ENCODE measurements around the gene NRG2. TPM values are rescaled to one million over a fixed set of nuclear protein-coding genes. Genes with fewer than 3 reads are reported as not detected.

Gene NRG2
- total RNA-seq, 1 experiment from 2014 or later, result not detected

DNA sequence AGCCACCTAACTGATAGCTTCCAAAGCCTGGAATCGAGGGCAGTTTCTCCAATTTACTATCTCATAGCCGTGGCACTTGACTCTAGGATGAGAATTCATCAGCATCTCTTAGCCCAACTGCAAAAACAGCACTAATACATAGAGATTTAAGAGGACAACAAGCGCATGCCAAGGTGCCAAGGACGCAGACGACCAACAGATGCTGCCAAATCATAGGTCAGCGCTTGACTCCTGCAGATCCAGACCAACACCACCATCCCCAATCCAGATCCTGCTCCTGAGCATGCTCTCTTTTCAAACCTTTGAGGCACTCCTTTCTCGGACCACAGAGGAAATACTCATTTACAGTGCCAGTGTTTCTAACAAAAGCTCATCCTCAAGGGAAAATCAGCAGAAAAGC, 24.6 kb downstream of the NRG2 start:
- Histone ChIP-seq H3K27ac (ENCODE audit: low read depth, low read length, poor library complexity, severe bottlenecking) (no peak overlapping the region), H3K27me3 (replicated peaks; ENCODE audit: insufficient read depth, low read depth, low read length, poor library complexity) (peaks cover 77% of the 10 kb centered on the region), H3K4me1 (ENCODE audit: insufficient read depth, low read length, poor library complexity, severe bottlenecking) (no peaks in the 10 kb centered on the region), H3K4me3 (ENCODE audit: low read depth, low read length, poor library complexity, severe bottlenecking) (no peak overlapping the region), H3K9me3 (ENCODE audit: low read depth, low read length, poor library complexity, severe bottlenecking) (no peaks in the 10 kb centered on the region), H3K36me3 (ENCODE audit: insufficient read depth, low read length, poor library complexity, severe bottlenecking) (no peaks in the 10 kb centered on the region)
- intact Hi-C loops (cut with micrococcal nuclease; ENCODE audit: unreplicated experiment), result no loop called here
- DNase-seq (ENCODE audit: low spot score), result no peak
- BruUV-seq (replicated peaks), result no TSS peak
- ChIA-PET POLR2A (ENCODE audit: low non-redundant PET) (no interaction called here), CTCF (no interaction called here)
- no peak for TF ChIP-seq EZH2 (IDR thresholded peaks at IDR 0.05; ENCODE audit: borderline replicate concordance, low read depth, low read length, poor library complexity, severe bottlenecking)
- TF ChIP-seq, protein P1, sequence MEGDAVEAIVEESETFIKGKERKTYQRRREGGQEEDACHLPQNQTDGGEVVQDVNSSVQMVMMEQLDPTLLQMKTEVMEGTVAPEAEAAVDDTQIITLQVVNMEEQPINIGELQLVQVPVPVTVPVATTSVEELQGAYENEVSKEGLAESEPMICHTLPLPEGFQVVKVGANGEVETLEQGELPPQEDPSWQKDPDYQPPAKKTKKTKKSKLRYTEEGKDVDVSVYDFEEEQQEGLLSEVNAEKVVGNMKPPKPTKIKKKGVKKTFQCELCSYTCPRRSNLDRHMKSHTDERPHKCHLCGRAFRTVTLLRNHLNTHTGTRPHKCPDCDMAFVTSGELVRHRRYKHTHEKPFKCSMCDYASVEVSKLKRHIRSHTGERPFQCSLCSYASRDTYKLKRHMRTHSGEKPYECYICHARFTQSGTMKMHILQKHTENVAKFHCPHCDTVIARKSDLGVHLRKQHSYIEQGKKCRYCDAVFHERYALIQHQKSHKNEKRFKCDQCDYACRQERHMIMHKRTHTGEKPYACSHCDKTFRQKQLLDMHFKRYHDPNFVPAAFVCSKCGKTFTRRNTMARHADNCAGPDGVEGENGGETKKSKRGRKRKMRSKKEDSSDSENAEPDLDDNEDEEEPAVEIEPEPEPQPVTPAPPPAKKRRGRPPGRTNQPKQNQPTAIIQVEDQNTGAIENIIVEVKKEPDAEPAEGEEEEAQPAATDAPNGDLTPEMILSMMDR (conservative IDR thresholded peaks at IDR 0.05; ENCODE audit: low read depth, low read length), result no peak

DNA sequence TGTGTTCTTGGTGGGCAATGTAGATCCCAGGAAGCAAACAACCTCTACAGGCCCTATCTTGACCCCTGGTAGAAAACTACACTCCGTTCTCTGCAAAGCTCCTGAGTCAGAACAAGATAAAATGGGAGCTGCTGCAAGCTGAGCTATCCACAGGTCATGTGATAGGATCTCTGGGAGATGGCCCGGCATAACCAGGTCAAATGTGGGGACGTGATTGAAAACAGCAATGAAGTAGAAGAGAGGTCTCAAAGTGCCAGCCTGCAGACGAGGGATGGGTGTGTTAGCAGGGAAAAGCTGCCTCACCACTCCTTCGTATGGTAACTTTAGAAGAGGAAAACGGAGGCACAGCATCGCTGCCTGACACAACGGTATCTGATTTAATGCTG, 25.0 kb downstream of the NRG2 start:
- Histone ChIP-seq H3K4me3 (ENCODE audit: low read depth, low read length, poor library complexity, severe bottlenecking) (no peak overlapping the region), H3K36me3 (ENCODE audit: insufficient read depth, low read length, poor library complexity, severe bottlenecking) (no peaks in the 10 kb centered on the region), H3K4me1 (ENCODE audit: insufficient read depth, low read length, poor library complexity, severe bottlenecking) (no peaks in the 10 kb centered on the region), H3K9me3 (ENCODE audit: low read depth, low read length, poor library complexity, severe bottlenecking) (no peaks in the 10 kb centered on the region), H3K27ac (ENCODE audit: low read depth, low read length, poor library complexity, severe bottlenecking) (no peak overlapping the region), H3K27me3 (replicated peaks; ENCODE audit: insufficient read depth, low read depth, low read length, poor library complexity) (peaks cover 80% of the 10 kb centered on the region)
- POLR2A ChIA-PET (ENCODE audit: low non-redundant PET), result no interaction called here
- intact Hi-C loops (cut with micrococcal nuclease; ENCODE audit: unreplicated experiment), result no loop called here
- CTCF ChIA-PET, result no interaction called here
- no peak for DNase-seq (ENCODE audit: low spot score)
- BruUV-seq (replicated peaks), result no TSS peak
- TF ChIP-seq EZH2 (IDR thresholded peaks at IDR 0.05; ENCODE audit: borderline replicate concordance, low read depth, low read length, poor library complexity, severe bottlenecking), result no peak
- TF ChIP-seq, protein P1 (conservative IDR thresholded peaks at IDR 0.05; ENCODE audit: low read depth, low read length), result no peak

DNA sequence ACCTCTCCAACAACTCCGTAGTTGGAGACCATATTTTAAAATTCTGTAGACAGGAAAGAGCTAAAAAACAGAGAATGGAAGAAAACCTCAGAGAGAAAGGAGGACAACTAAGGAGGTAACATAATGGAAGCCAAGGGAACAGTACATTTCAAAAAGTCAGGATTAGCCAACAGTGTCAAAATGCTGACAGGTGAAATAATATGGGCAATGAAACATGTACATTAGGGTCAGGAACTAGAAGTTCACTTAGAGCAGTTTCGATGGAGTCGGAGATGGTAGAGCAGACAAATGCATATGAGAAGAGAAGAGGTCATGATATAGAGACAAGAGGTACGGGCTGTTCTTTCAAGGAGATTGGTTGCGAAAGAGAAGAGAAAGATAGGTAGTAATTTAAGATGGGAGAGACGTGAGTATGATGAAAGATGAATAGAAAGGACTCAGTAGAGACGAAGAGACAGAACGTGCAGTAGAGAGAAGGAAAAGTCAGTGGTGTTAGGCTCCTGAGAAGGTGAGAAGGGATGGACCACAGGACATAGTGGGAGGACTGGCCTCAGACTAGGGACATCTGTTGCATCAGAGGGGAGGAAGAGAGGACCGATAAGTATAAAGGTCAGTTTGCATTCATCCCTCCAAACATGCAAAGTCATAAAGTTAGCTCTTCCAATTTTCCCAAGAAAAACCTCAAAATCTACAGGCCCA, 25.6 kb downstream of the NRG2 start:
- no TSS peak for BruUV-seq (replicated peaks)
- Histone ChIP-seq H3K9me3 (ENCODE audit: low read depth, low read length, poor library complexity, severe bottlenecking) (no peaks in the 10 kb centered on the region), H3K4me1 (ENCODE audit: insufficient read depth, low read length, poor library complexity, severe bottlenecking) (no peaks in the 10 kb centered on the region), H3K27ac (ENCODE audit: low read depth, low read length, poor library complexity, severe bottlenecking) (no peak overlapping the region), H3K36me3 (ENCODE audit: insufficient read depth, low read length, poor library complexity, severe bottlenecking) (no peaks in the 10 kb centered on the region), H3K27me3 (replicated peaks; ENCODE audit: insufficient read depth, low read depth, low read length, poor library complexity) (peaks cover 80% of the 10 kb centered on the region), H3K4me3 (ENCODE audit: low read depth, low read length, poor library complexity, severe bottlenecking) (no peak overlapping the region)
- CTCF ChIA-PET, result no interaction called here
- POLR2A ChIA-PET (ENCODE audit: low non-redundant PET), result no interaction called here
- TF ChIP-seq EZH2 (IDR thresholded peaks at IDR 0.05; ENCODE audit: borderline replicate concordance, low read depth, low read length, poor library complexity, severe bottlenecking), result no peak
- TF ChIP-seq, protein P1 (conservative IDR thresholded peaks at IDR 0.05; ENCODE audit: low read depth, low read length), result no peak
- DNase-seq (ENCODE audit: low spot score), result no peak
- intact Hi-C loops (cut with micrococcal nuclease; ENCODE audit: unreplicated experiment), result no loop called here
